Skin epidermis (tissue), 12 donors: Measurements from ENCODE around the gene ESR2.

ENCODE experiments used
- H3K27ac ChIP-seq, 21 experiments: fragments of 200-600 bp; sonication (generic) in 11 of 21; one replicate each; pipeline ENCODE4 v1.5.0; 2020; ENCODE audit warnings: mild to moderate bottlenecking in 3 of 21, inconsistent platforms in 2 of 21, moderate library complexity in 2 of 21
- H3K4me3 ChIP-seq, 7 experiments: fragments of 200-600 bp; sonication (generic) in 2 of 7; one replicate each; pipeline ENCODE4 v1.5.0; 2020; ENCODE audit warnings: inconsistent platforms in 2 of 7, mild to moderate bottlenecking in 2 of 7, moderate library complexity in 1 of 7

The ESR2 gene

GRCh38 chr14:64112867-64113678 is 181.1 kb downstream of the ESR2 start:
- no peak overlapping the region for H3K27ac ChIP-seq
- no peak overlapping the region for H3K4me3 ChIP-seq

- H3K4me3 ChIP-seq, result no peak overlapping the region
- H3K27ac ChIP-seq, result no peak overlapping the region
Observed at GRCh38 chr14:64110802-64111201, 183.4 kb downstream of the ESR2 start.

- H3K27ac ChIP-seq, result no peak overlapping the region
Observed at GRCh38 chr14:64109819-64110554, 184.2 kb downstream of the ESR2 start.

GRCh38 chr14:64107438-64107837 is 186.7 kb downstream of the ESR2 start:
- Histone ChIP-seq H3K4me3 (no peak overlapping the region), H3K27ac (no peak overlapping the region)

More at GRCh38 chr14:64109819-64110554, 184.2 kb downstream of the ESR2 start:
- H3K4me3 ChIP-seq, result no peak overlapping the region

- Histone ChIP-seq H3K4me3 (no peak overlapping the region), H3K27ac (no peak overlapping the region)
Observed at GRCh38 chr14:64098120-64098519, 196.1 kb downstream of the ESR2 start.

- no peak overlapping the region for H3K27ac ChIP-seq
Observed at GRCh38 chr14:64095620-64096019, 198.6 kb downstream of the ESR2 start.

GRCh38 chr14:64092940-64093339 is 201.2 kb downstream of the ESR2 start:
- Histone ChIP-seq H3K4me3 (no peak overlapping the region), H3K27ac (no peak overlapping the region)

More at GRCh38 chr14:64095620-64096019, 198.6 kb downstream of the ESR2 start:
- no peak overlapping the region for H3K4me3 ChIP-seq

GRCh38 chr14:64092338-64092737 is 201.8 kb downstream of the ESR2 start:
- H3K4me3 ChIP-seq, result no peak overlapping the region
- no peak overlapping the region for H3K27ac ChIP-seq

GRCh38 chr14:64091217-64091616 is 203.0 kb downstream of the ESR2 start:
- Histone ChIP-seq H3K27ac (no peak overlapping the region), H3K4me3 (no peak overlapping the region)

GRCh38 chr14:64089920-64090319 is 204.3 kb downstream of the ESR2 start:
- no peak overlapping the region for H3K4me3 ChIP-seq
- H3K27ac ChIP-seq, result no peak overlapping the region

- Histone ChIP-seq H3K27ac (no peak overlapping the region), H3K4me3 (no peak overlapping the region)
Observed at GRCh38 chr14:64088647-64088964, 205.6 kb downstream of the ESR2 start.

- no peak overlapping the region for H3K4me3 ChIP-seq
- H3K27ac ChIP-seq, result no peak overlapping the region
Observed at GRCh38 chr14:64082837-64083236, 211.3 kb downstream of the ESR2 start.

- no peak overlapping the region for H3K27ac ChIP-seq
Observed at GRCh38 chr14:64081174-64081746, 212.9 kb downstream of the ESR2 start.

GRCh38 chr14:64080452-64080851 is 213.7 kb downstream of the ESR2 start:
- H3K4me3 ChIP-seq, result no peak overlapping the region
- no peak overlapping the region for H3K27ac ChIP-seq

More at GRCh38 chr14:64081174-64081746, 212.9 kb downstream of the ESR2 start:
- H3K4me3 ChIP-seq, result no peak overlapping the region

GRCh38 chr14:64075613-64076005 is 218.6 kb downstream of the ESR2 start:
- Histone ChIP-seq H3K4me3 (no peak overlapping the region), H3K27ac (no peak overlapping the region)

- Histone ChIP-seq H3K4me3 (no peak overlapping the region), H3K27ac (no peak overlapping the region)
Observed at GRCh38 chr14:64074961-64075612, 219.1 kb downstream of the ESR2 start.

- Histone ChIP-seq H3K27ac (no peak overlapping the region), H3K4me3 (no peak overlapping the region)
Observed at GRCh38 chr14:64069634-64070359, 224.4 kb downstream of the ESR2 start.

- H3K27ac ChIP-seq, result no peak overlapping the region
- H3K4me3 ChIP-seq, result no peak overlapping the region
Observed at GRCh38 chr14:64064447-64064846, 229.7 kb downstream of the ESR2 start.

GRCh38 chr14:64062381-64063115 is 231.6 kb downstream of the ESR2 start:
- H3K4me3 ChIP-seq, result no peak overlapping the region
- no peak overlapping the region for H3K27ac ChIP-seq
